ENCODE results near the gene SENP6. TPM values are rescaled to one million over a fixed set of nuclear protein-coding genes. Genes with fewer than 3 reads are reported as not detected.
"Not testable (repeated sequence)": the region's sequence is repeated elsewhere in the genome, so short reads cannot be mapped to it uniquely, and the experiment has no call there.

The SENP6 gene
- polyA plus RNA-seq, 1 donor from 2014 or later: 113 TPM

GRCh38 chr6:75588948-75589347 lies 12.7 kb upstream of the SENP6 start:
- Histone ChIP-seq H3K9ac (ENCODE audit: low read length) (no peak overlapping the region), H4K20me1 (ENCODE audit: insufficient read depth) (no peaks in the 10 kb centered on the region), H3K36me3 (ENCODE audit: insufficient read depth, low read length) (no peaks in the 10 kb centered on the region), H3K27me3 (ENCODE audit: insufficient read depth, low read depth, low read length) (no peaks in the 10 kb centered on the region), H3K4me2 (ENCODE audit: low read length) (no peak overlapping the region), H3K9me2 (ENCODE audit: insufficient read depth, low read length) (no peaks in the 10 kb centered on the region), H2AFZ (ENCODE audit: low read depth, low read length) (no peak overlapping the region), H3F3A (ENCODE audit: insufficient read depth, low read length, poor library complexity, severe bottlenecking) (no peaks in the 10 kb centered on the region), H3K27ac (ENCODE audit: low read length) (no peak overlapping the region), H3K79me2 (replicated peaks; ENCODE audit: insufficient read depth, low read length) (no peaks in the 10 kb centered on the region), H3K9me3 (ENCODE audit: low read length) (no peaks in the 10 kb centered on the region), H3K4me3 (ENCODE audit: low read length) (no peak overlapping the region)
- TF ChIP-seq EZH2 (IDR thresholded peaks at IDR 0.05; ENCODE audit: borderline replicate concordance, insufficient read depth, low read length, poor library complexity, severe bottlenecking) (no peak), POLR2AphosphoS5 (IDR thresholded peaks at IDR 0.05) (no peak), EP300 (conservative IDR thresholded peaks at IDR 0.05; ENCODE audit: poor library complexity, severe bottlenecking) (no peak), REST (IDR thresholded peaks at IDR 0.05; ENCODE audit: borderline replicate concordance) (no peak), RAD21 (conservative IDR thresholded peaks at IDR 0.05) (no peak), MXI1 (conservative IDR thresholded peaks at IDR 0.05; ENCODE audit: poor library complexity, severe bottlenecking) (no peak), SMC3 (conservative IDR thresholded peaks at IDR 0.05; ENCODE audit: poor library complexity) (no peak), TAF1 (IDR thresholded peaks at IDR 0.05; ENCODE audit: low read depth) (no peak), CTCF (IDR thresholded peaks at IDR 0.05; ENCODE audit: poor library complexity, severe bottlenecking) (no peak)

- Histone ChIP-seq H4K20me1 (ENCODE audit: insufficient read depth) (no peaks in the 10 kb centered on the region), H2AFZ (ENCODE audit: low read depth, low read length) (no peak overlapping the region), H3K4me2 (ENCODE audit: low read length) (no peak overlapping the region), H3K36me3 (ENCODE audit: insufficient read depth, low read length) (no peaks in the 10 kb centered on the region), H3K9ac (ENCODE audit: low read length) (no peak overlapping the region), H3K27ac (ENCODE audit: low read length) (no peak overlapping the region), H3K27me3 (ENCODE audit: insufficient read depth, low read depth, low read length) (no peaks in the 10 kb centered on the region), H3K4me3 (ENCODE audit: low read length) (no peak overlapping the region), H3F3A (ENCODE audit: insufficient read depth, low read length, poor library complexity, severe bottlenecking) (no peaks in the 10 kb centered on the region), H3K9me2 (ENCODE audit: insufficient read depth, low read length) (no peaks in the 10 kb centered on the region), H3K79me2 (replicated peaks; ENCODE audit: insufficient read depth, low read length) (no peaks in the 10 kb centered on the region), H3K9me3 (ENCODE audit: low read length) (no peaks in the 10 kb centered on the region)
- TF ChIP-seq CTCF (IDR thresholded peaks at IDR 0.05; ENCODE audit: poor library complexity, severe bottlenecking) (no peak), TAF1 (IDR thresholded peaks at IDR 0.05; ENCODE audit: low read depth) (no peak), EZH2 (IDR thresholded peaks at IDR 0.05; ENCODE audit: borderline replicate concordance, insufficient read depth, low read length, poor library complexity, severe bottlenecking) (no peak), POLR2AphosphoS5 (IDR thresholded peaks at IDR 0.05) (no peak), RAD21 (conservative IDR thresholded peaks at IDR 0.05) (no peak), EP300 (conservative IDR thresholded peaks at IDR 0.05; ENCODE audit: poor library complexity, severe bottlenecking) (no peak), REST (IDR thresholded peaks at IDR 0.05; ENCODE audit: borderline replicate concordance) (no peak), MXI1 (conservative IDR thresholded peaks at IDR 0.05; ENCODE audit: poor library complexity, severe bottlenecking) (no peak), SMC3 (conservative IDR thresholded peaks at IDR 0.05; ENCODE audit: poor library complexity) (no peak)
Observed at GRCh38 chr6:75590370-75590769, 11.3 kb upstream of the SENP6 start.

- H3K27ac ChIP-seq (ENCODE audit: low read length); H3K27me3 ChIP-seq (ENCODE audit: insufficient read depth, low read depth, low read length); H3F3A ChIP-seq (ENCODE audit: insufficient read depth, low read length, poor library complexity, severe bottlenecking); H3K9me3 ChIP-seq (ENCODE audit: low read length); H3K4me3 ChIP-seq (ENCODE audit: low read length); H3K36me3 ChIP-seq (ENCODE audit: insufficient read depth, low read length); H2AFZ ChIP-seq (ENCODE audit: low read depth, low read length); H3K4me2 ChIP-seq (ENCODE audit: low read length); H4K20me1 ChIP-seq (ENCODE audit: insufficient read depth); H3K9me2 ChIP-seq (ENCODE audit: insufficient read depth, low read length); H3K9ac ChIP-seq (ENCODE audit: low read length): not testable (repeated sequence)
- peaks cover 16% of the 10 kb centered on the region for H3K79me2 ChIP-seq (replicated peaks; ENCODE audit: insufficient read depth, low read length)
Observed at GRCh38 chr6:75596380-75596779, 5.3 kb upstream of the SENP6 start.

Measured in neural cell (in vitro differentiated cells).